Astrocyte of the spinal cord (primary cell): Measurements from ENCODE around the gene XPNPEP3.

Experiments used
- DNase-seq: peaks from one replicate; pipeline ENCODE4 v3.0.0; 2011; ENCODE audit warnings: low read depth, low spot score
- H3K4me3 ChIP-seq: 2 replicates; pipeline ENCODE4 v1.5.1; 2011; ENCODE audit warnings: low read depth, mild to moderate bottlenecking, low read length, moderate library complexity
- in situ Hi-C: cut with HindIII; loops from 2 replicates; pipeline ENCODE4 v1.10.0; 2017; ENCODE audit warnings: low sequenced_read_pairs
- TF ChIP-seq, protein P1 (sequence below): IDR thresholded peaks from 2 replicates; pipeline ENCODE4 v1.5.1; 2012; ENCODE audit warnings: low read depth, mild to moderate bottlenecking, low read length, inconsistent platforms

Gene XPNPEP3

GRCh38 chr22:40966726-40967085 lies 109.8 kb downstream of the XPNPEP3 start:
- in situ Hi-C loops, result no loop called here
- DNase-seq, result no peak
- no peak overlapping the region for H3K4me3 ChIP-seq
- TF ChIP-seq, protein P1, sequence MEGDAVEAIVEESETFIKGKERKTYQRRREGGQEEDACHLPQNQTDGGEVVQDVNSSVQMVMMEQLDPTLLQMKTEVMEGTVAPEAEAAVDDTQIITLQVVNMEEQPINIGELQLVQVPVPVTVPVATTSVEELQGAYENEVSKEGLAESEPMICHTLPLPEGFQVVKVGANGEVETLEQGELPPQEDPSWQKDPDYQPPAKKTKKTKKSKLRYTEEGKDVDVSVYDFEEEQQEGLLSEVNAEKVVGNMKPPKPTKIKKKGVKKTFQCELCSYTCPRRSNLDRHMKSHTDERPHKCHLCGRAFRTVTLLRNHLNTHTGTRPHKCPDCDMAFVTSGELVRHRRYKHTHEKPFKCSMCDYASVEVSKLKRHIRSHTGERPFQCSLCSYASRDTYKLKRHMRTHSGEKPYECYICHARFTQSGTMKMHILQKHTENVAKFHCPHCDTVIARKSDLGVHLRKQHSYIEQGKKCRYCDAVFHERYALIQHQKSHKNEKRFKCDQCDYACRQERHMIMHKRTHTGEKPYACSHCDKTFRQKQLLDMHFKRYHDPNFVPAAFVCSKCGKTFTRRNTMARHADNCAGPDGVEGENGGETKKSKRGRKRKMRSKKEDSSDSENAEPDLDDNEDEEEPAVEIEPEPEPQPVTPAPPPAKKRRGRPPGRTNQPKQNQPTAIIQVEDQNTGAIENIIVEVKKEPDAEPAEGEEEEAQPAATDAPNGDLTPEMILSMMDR, result no peak

DNA sequence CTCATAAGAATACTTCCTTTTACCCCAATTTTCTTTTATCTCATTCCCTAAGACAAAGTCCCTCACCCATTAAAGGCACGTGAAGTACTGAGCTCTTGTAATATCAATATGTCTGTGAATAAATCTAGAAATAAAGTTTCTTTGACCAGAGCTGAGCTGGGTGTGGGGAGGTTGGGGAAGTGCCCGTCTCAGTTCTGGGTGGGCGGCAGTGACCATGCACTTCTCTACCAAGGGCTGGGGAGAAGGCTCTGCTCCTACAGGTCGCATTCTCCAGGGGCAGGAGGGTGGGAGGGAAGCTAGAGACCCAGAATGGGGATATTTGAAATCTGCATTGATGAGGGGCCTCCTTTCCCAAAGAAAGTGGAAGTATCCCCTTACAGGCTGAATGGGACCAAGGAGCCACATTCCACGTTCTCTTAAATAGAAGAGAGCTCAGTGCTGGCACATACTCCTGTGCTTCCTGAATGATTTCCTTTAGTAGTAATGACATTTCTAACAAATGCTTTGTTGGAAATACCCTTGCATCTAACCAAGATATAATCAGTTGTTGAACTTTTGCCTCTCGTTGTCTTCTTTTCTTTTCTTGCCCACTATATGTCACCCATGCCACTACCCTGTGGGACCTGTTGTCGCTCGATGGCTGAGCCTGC lies 110.3 kb downstream of the XPNPEP3 start:
- in situ Hi-C loops, result no loop called here
- TF ChIP-seq, protein P1, result no peak
- DNase-seq, result no peak
- H3K4me3 ChIP-seq, result no peak overlapping the region

DNA sequence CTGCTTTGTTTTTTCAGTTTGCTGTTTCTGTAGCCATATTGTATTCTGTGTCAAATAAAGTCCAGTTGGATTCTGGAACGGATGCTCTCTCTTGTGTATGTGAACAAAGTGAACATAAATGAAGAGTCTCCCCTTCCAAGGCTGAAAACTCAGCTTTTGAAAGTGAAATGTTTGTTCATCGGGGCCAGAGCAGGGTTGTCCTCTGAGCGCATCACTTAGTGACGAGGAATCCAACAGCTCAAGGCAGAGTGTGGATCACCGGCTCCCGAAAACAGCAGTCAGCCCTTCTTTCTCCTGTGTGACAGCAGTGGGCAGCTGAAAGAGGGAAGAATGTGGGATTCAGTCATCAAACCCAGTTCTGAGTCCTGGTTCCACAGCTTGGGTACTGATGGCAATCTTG lies 115.6 kb downstream of the XPNPEP3 start:
- in situ Hi-C loops, result no loop called here
- TF ChIP-seq, protein P1, result no peak
- no peak for DNase-seq
- H3K4me3 ChIP-seq, result no peak overlapping the region

GRCh38 chr22:40973144-40973543 lies 116.2 kb downstream of the XPNPEP3 start:
- H3K4me3 ChIP-seq, result no peak overlapping the region
- in situ Hi-C loops, result no loop called here
- TF ChIP-seq, protein P1, result no peak
- no peak for DNase-seq

DNA sequence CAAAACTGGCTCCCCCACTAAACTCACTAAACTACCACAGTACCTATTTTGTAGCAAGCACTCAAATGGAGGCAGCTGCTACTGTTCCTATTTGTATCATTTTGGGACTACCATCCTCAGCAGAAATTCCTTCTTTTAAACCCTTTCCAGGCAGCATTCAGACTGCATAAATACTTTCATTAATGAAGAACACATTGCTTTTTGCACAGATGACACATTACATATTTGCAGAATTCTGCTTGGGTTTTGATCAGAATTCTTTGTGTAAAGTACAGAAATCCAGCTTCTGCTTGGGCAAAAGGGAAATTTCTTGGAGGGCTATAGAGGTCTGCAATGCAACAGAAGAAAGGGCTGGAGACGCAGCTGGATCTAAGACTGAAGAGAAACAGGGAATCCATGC lies 118.4 kb downstream of the XPNPEP3 start:
- DNase-seq, result no peak
- in situ Hi-C loops, result no loop called here
- H3K4me3 ChIP-seq, result no peak overlapping the region
- TF ChIP-seq, protein P1, result no peak

- TF ChIP-seq, protein P1, result no peak
- in situ Hi-C loops, result no loop called here
- no peak for DNase-seq
- no peak overlapping the region for H3K4me3 ChIP-seq
Observed at GRCh38 chr22:40976866-40977700, 120.1 kb downstream of the XPNPEP3 start.
